GM12873 (cell line): ENCODE measurements around the gene ROBO1.

ENCODE experiments used
- TF ChIP-seq, protein P1 (sequence below): IDR thresholded peaks from 2 replicates; pipeline ENCODE4 v1.5.1; 2012; ENCODE audit warnings: low read depth, mild to moderate bottlenecking, moderate library complexity, low read length, control low read depth; ENCODE audit not compliant: insufficient read depth; ENCODE audit errors: missing control alignments

The ROBO1 gene

DNA sequence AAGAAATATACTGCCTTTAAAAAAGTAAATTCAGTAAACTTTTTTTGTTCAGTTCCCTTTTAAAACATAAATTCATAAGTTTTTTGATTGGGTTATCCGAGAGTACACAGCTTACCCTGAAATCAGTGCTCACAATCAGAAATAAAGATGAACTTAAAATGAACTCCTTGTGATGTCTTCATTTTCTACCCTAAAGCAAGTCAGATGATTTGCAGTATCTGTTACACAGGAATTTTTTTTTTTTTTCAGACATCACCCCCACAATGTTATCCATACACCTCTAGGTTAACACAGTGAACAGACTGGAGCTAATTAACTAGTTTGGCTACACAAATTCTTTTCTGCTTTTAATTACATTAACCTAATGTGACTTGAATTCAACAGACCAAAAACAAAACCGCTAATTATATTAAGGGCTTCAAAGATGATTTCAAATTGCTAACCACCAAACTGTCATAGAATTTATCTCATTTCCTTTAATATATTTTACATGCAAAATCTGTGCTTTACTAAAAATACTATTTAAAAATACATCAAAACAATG, 1042.0 kb downstream of the ROBO1 start:
- TF ChIP-seq, protein P1, sequence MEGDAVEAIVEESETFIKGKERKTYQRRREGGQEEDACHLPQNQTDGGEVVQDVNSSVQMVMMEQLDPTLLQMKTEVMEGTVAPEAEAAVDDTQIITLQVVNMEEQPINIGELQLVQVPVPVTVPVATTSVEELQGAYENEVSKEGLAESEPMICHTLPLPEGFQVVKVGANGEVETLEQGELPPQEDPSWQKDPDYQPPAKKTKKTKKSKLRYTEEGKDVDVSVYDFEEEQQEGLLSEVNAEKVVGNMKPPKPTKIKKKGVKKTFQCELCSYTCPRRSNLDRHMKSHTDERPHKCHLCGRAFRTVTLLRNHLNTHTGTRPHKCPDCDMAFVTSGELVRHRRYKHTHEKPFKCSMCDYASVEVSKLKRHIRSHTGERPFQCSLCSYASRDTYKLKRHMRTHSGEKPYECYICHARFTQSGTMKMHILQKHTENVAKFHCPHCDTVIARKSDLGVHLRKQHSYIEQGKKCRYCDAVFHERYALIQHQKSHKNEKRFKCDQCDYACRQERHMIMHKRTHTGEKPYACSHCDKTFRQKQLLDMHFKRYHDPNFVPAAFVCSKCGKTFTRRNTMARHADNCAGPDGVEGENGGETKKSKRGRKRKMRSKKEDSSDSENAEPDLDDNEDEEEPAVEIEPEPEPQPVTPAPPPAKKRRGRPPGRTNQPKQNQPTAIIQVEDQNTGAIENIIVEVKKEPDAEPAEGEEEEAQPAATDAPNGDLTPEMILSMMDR: no peak

DNA sequence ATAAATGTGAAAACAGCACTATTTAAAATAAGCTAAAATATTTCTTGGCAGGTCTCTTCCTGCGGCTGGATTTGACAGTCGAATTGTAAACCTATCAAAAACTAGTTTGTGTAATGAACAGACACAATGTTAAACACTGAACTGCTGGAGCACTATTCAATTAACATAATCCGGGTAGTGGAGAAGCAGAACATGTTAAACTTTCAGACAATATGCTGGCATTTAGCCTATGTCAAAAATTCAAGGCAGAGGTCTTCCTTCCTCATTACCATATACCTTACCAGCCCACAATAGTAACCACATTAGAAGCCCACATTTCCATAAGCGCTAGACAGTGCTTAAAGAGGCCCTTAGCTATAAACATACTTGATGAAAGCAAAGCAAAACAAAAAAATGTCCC, 1042.9 kb downstream of the ROBO1 start:
- TF ChIP-seq, protein P1: no peak

DNA sequence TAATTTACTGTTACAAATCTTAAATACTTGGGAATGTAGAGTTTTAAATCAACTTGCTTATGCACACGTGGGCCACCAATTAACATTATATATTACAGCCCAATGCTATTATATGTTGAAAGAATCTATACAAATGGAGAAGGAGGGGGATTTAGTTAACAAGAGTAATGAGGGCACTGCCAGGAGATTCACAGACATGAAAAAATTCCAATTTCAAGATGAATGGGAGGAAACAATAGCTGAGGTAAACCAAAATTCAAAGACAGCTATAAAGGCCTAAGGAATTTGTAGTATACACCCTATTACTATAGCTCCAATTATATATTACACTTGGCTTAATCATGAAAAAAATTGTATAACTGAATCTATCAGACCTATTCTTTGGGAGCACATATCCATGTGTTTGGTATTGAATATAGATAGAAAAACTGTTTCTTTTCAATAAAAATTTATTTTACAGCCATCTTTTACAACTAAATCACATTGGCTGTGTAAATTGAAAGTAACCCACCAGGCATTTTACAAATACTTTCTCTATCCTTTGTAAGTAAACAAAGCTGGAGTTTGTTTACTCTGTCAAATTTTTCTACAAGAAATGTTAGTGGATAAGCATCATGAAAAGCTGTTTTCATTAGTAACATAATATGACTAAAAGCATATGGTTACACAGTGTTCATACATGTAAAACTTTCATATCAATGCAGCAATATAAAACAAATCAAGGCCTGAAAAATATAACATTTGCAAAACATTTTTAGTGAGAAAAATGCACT, 1045.8 kb downstream of the ROBO1 start:
- TF ChIP-seq, protein P1: no peak

DNA sequence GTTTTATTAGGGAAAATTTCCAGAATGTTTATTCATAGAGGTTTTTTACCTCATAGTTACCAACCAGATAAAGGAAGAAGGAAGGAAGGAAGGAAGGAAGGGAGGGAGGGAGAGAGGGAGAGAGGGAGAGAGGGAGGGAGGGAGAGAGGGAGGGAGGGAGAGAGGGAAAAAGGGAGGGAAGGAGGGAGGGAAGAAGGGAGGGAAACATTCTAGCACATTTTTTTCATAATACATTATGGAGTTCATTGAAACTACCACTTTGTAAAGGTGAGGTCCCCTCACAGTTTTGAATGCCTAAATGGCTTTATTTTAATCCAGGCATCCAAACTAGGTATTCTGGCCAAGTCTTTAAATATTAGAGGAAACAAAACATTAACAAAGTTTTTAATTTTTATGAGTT, 1049.1 kb downstream of the ROBO1 start:
- TF ChIP-seq, protein P1: no peak

DNA sequence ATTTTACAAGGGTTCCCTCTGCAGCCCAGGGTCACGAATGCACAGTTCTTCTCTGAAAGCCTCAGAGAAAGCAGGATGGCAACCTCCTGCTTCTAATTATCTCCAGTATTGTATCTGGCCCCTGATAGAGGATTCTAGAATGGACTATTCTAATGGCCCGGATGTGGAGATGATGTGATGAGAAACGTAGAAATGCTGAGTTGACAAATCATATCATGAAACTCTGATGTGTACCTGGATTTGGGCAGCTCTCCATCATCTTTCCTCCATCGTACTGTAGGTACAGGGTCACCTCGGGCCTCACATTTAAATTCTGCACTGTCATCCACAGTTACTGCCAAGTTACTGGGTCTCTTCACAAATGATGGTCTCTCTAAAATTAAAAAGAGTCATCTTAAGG, 1050.8 kb downstream of the ROBO1 start:
- TF ChIP-seq, protein P1: no peak

DNA sequence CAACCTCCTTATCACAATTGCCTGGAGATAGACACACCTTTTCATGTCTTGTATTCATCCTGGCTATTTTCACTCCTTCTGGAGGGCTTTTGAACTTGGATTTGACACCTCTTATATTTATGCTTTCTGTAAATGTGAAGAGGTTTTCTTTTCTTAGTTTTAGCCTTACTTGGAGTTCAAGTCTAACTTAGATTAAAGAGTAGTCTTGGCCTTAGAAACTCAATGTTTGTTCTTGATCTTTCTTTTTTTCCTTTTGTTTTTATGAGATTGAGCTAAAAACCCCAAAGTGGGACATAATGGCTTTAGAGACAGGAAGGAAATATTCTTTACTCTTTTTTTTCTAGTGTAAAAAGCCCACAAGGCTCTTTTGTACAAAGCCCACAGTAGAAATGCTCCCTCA, 1054.9 kb downstream of the ROBO1 start:
- TF ChIP-seq, protein P1: no peak

DNA sequence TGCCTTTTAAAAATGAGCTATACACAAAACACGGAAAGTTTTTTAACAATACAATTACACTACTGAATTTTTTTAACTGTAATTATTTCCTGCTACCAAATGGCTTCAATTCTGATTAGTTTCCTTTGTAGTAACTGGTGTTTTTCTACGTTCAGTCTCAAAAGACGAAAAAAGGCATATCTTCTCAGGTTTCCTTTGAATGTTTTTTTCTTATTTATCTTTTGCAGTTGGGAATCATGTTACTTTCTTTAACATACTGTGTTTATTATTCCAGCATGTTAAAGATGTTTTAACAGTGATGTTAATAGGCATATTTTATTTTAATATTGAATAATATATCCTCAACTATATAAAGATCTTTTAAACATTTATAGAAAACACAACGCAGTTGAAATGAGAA, 1055.5 kb downstream of the ROBO1 start:
- TF ChIP-seq, protein P1: no peak
